AG04449 (cell line): ENCODE results near the gene THAP7.

Source experiments
- CTCF ChIA-PET: fragments of 350-600 bp; formaldehyde crosslinking; extraction: SDS; loops from one replicate; lab custom pipeline; 2021; ENCODE audit warnings: antibody characterized with exemption; lab: Yijun Ruan, JAX
- POLR2A ChIA-PET: fragments of 400-600, 350-600 bp; formaldehyde crosslinking; extraction: SDS; loops from one replicate; lab custom pipeline; 2020; ENCODE audit warnings: antibody characterized with exemption, inconsistent platforms; lab: Yijun Ruan, JAX
- DNase-seq: peaks from one replicate; pipeline ENCODE4 v3.0.0-alpha.2; 2010; ENCODE audit warnings: low read depth, low spot score
- H3K4me3 ChIP-seq: 2 replicates; pipeline ENCODE4 v1.5.1; 2011; ENCODE audit warnings: low read depth, mild to moderate bottlenecking, control low read depth, low read length
- CTCF ChIP-seq: IDR thresholded peaks from one replicate; pipeline ENCODE4 v1.5.1; 2011; ENCODE audit warnings: mild to moderate bottlenecking, moderate library complexity, low read length, control low read depth, inconsistent platforms; ENCODE audit not compliant: insufficient read depth; ENCODE audit errors: missing control alignments

THAP7 gene

GRCh38 chr22:21031545-21032036, 29.7 kb upstream of the THAP7 start:
- no peak for TF ChIP-seq CTCF
- no peak for DNase-seq
- ChIA-PET CTCF (no interaction called here), POLR2A (no interaction called here)
- no peak overlapping the region for H3K4me3 ChIP-seq

GRCh38 chr22:21030621-21031544, 29.0 kb upstream of the THAP7 start:
- CTCF ChIA-PET, result interaction anchor here (1.4 kb wide), 1 partner anchor 71 kb away, joined by 4 read pairs; no protein-coding TSS in a partner anchor
- no peak overlapping the region for H3K4me3 ChIP-seq
- TF ChIP-seq CTCF, result no peak
- POLR2A ChIA-PET, result no interaction called here
- DNase-seq, result no peak

- no peak for DNase-seq
- TF ChIP-seq CTCF, result no peak
- POLR2A ChIA-PET, result no interaction called here
- H3K4me3 ChIP-seq, result no peak overlapping the region
- CTCF ChIA-PET, result interaction anchor here (1.4 kb wide), 1 partner anchor 72 kb away, joined by 4 read pairs; no protein-coding TSS in a partner anchor
Observed at GRCh38 chr22:21030032-21030431, 28.1 kb upstream of the THAP7 start.

GRCh38 chr22:21029486-21030025, 27.6 kb upstream of the THAP7 start:
- DNase-seq, result no peak
- ChIA-PET CTCF (interaction anchor here (0.5 to 1.4 kb wide), 2 partner anchors 73 to 111 kb away, joined by 3 to 4 read pairs; no protein-coding TSS in a partner anchor), POLR2A (no interaction called here)
- no peak overlapping the region for H3K4me3 ChIP-seq
- TF ChIP-seq CTCF, result no peak

- TF ChIP-seq CTCF, result no peak
- POLR2A ChIA-PET, result interaction anchor here (0.6 to 1.4 kb wide), 2 partner anchors 8 to 9 kb away, joined by 3 to 4 read pairs; no protein-coding TSS in a partner anchor
- CTCF ChIA-PET, result interaction anchor here (2.3 kb wide), 1 partner anchor 12 kb away, joined by 9 read pairs; the partner anchor contains the start of gene P2RX6
- no peak overlapping the region for H3K4me3 ChIP-seq
- no peak for DNase-seq
Observed at GRCh38 chr22:21028277-21029251, 26.6 kb upstream of the THAP7 start.
